AG20443 (cell line): ENCODE measurements around the gene SPPL3.
"Not testable (repeated sequence)": the region's sequence is repeated elsewhere in the genome, so short reads cannot be mapped to it uniquely, and the experiment has no call there.

Experiments
- DNase-seq: peaks from one replicate; pipeline ENCODE4 v3.0.0; 2012; ENCODE audit warnings: low spot score, mixed read lengths

Gene SPPL3

GRCh38 chr12:120744922-120745493, 159.2 kb downstream of the SPPL3 start:
- DNase-seq = no peak

GRCh38 chr12:120741476-120742421, 162.4 kb downstream of the SPPL3 start:
- DNase-seq = no peak

DNA sequence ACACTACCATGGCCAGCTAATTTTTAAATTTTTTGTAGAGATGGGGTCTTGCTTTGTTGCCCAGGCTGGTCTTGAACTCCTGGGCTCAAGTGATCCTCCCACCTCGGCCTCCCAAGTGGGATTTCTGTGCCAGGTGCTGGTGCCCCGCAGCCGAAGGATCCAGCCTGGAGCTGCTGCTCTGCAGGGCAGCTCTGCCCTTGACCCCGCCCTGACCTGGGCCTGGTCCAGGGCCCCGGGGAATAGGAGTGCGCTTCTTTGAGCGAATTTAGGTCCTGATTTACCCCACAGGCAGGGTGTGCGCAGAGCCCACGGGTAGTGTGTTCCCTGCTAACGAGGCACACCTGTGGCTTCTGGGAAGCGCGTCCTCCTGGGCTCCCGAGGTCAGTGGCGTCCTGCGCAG, 163.3 kb downstream of the SPPL3 start:
- no peak for DNase-seq

- DNase-seq = no peak
Observed at GRCh38 chr12:120739821-120740613, 164.1 kb downstream of the SPPL3 start.

GRCh38 chr12:120739031-120739762, 165.0 kb downstream of the SPPL3 start:
- no peak for DNase-seq

DNA sequence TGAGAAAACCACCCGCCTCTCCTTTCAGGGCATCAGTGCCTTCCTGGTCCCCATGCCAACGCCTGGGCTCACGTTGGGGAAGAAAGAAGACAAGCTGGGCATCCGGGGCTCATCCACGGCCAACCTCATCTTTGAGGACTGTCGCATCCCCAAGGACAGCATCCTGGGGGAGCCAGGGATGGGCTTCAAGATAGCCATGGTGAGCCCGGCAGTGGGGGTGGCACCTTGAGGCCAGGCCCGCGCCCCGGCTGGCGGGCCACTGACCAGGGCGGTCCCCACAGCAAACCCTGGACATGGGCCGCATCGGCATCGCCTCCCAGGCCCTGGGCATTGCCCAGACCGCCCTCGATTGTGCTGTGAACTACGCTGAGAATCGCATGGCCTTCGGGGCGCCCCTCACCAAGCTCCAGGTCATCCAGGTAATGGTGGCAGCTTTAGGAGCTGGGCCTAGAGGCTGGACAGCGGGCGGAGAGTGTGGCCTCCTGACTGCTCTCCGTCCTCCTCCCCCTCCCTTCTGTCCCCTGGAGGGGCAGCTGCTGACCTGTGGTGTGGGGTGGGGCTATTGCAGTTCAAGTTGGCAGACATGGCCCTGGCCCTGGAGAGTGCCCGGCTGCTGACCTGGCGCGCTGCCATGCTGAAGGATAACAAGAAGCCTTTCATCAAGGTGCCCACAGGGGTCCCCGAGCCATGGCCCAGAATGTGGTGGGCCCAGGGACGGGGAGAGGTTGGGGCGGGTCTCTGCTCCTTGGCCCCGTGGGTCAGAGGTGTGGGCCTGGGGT, 165.7 kb downstream of the SPPL3 start:
- DNase-seq = no peak

DNA sequence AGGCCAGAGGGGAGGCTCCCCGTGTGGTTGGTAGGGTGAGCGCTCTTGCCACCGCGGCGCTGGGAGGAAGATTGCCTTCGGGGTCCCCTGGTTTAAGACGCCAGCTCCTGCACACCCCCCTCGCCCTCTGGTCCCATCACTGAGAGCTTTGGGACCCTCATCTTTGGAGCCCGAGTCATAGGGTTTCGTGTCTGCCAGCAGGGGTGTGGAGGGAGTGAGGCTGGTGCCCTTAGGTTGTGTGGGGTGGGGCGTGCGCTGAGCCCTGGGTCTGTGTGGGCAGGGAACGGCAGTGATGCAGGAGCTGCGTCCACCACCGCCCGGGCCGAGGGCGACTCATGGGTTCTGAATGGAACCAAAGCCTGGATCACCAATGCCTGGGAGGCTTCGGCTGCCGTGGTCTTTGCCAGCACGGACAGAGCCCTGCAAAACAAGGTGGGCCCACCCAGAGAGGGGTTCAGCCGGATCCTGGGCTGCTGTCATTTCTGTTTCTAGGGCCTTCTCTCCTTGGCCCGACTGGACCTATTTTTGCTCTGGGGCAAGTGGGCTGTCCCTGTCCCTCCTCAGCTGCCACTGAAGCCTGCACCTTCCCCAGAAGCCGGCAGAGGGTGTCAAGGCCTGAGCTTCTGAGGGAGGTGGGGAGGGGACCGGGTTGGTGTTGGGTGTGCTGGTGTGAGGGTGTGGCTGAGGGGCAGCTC, 166.5 kb downstream of the SPPL3 start:
- no peak for DNase-seq

DNA sequence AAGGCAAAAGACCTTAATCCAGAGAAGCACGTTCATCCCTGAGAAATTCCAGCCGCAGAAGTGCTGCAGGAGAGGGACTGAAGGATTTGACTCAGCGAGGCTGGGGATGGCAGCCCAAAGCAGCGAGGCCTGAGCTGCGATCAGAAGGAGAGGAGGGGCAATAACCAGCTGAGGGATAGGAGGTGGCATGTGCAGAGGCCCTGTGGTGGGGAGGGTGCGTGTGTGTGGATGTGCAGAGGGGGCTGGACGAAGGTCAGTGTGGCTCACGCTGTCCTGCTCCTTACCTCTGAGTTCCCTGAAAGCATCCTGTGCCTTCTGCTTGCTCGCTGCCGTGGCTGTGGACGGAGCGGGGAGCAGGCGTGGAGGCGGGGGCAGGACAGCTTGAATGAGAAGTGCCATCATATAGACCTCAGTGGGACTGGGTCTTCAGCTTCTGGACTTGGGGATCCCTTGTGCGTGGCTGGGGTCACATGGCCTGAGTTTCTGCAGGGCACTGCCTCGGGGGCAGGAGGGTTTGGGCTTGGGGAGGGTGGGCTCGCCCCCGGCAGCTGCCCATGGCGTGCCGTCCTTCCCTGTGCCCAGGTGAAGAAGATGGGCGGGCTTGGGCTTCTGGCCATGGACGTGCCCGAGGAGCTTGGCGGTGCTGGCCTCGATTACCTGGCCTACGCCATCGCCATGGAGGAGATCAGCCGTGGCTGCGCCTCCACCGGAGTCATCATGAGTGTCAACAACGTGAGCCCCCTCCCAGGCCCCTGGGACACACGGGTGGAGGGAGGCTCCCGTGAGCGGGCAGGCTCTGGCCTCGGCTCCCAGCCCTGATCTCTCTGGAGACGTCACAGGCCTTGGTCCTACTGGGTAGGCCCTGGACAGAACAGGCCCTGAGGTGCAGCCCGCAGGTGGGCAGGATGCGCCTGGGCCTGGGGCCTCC, 167.5 kb downstream of the SPPL3 start:
- no peak for DNase-seq

GRCh38 chr12:120735181-120735580, 169.0 kb downstream of the SPPL3 start:
- no peak for DNase-seq

GRCh38 chr12:120734210-120734609, 169.9 kb downstream of the SPPL3 start:
- no peak for DNase-seq

DNA sequence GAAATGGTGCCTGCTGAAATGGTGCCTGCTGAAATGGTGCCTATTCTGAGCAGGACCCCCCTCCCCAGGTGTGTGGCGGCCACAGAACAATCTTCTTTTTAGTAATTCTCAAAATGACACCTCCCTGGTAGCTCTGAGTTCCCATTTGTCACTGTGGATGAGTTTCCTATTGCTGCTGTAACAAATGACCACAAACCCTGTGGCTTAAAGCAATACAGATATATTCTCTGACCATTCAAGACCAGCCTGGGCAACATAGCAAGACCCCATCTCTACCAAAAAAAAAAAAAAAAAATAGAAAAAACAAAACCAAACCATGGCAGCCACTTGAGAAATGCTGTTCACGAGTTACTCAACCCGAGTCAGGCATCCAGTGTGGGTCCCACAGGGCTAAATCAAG, 170.6 kb downstream of the SPPL3 start:
- no peak for DNase-seq

GRCh38 chr12:120732198-120732597, 172.0 kb downstream of the SPPL3 start:
- not testable (repeated sequence) for DNase-seq

GRCh38 chr12:120726961-120727360, 177.2 kb downstream of the SPPL3 start:
- DNase-seq = no peak

GRCh38 chr12:120726510-120726793, 177.7 kb downstream of the SPPL3 start:
- DNase-seq = no peak

GRCh38 chr12:120725659-120726509, 178.3 kb downstream of the SPPL3 start, which contains the start of gene ACADS:
Gene ACADS (plus strand): TSS chr12:120725826. CDS start chr12:120725886, 60 bp downstream.
- peak; percentile 99 for DNase-seq

DNA sequence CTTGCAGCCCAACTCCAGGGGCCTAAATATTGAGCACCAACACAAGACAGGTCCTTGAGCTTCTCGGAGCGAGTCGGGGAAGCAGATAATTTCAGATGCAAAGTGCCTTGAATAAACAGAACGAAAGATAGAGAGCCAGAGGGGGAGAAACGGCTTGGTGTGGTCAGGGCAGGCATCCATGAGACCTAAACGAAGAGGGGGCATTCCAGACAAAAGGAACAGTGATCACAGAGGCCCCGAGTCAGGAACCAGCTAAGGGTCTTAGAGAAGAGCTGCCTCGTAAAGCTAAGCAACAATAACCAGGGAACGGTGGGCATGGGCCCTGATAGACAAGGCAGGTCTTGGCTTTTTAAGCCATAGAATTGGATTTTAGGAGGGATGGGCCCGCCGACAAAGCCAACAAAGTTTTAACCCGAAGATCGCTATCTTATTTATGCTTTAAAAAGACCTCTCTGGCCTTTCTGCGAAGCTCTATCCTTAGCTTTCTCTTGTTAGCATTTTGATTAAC, 179.0 kb downstream of the SPPL3 start:
- DNase-seq = no peak

GRCh38 chr12:120724720-120725119, 179.4 kb downstream of the SPPL3 start:
- DNase-seq = no peak

DNA sequence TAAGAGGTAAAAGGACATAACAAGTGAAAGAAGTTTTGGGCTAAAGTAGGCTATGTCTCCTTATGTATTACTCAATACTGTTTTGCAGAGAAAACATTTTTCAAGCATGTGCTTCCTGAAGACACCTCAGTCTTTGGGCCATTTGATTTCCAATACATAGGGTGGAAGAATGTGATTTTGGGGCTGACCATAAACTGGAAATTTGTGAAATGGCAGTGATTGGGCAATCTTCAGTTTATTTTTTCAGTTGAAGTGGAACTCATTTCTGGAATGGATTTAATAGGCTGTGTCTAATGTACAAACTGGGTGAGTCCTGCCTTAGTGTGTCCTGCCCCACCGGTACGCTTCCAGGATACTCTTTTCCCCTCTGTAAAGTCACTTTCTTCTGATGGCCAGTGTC, 181.4 kb downstream of the SPPL3 start:
- DNase-seq = no peak
